Panc1 (cell line): ENCODE results near the gene RGS4. TPM values are rescaled to one million over a fixed set of nuclear protein-coding genes. Genes with fewer than 3 reads are reported as not detected.

Source experiments
- ATAC-seq: fragments of 200-7000 bp; cut with Tn5 transposase; 2 replicates; pipeline ENCODE4 v1.9.1; 2020; ENCODE audit warnings: mild to moderate bottlenecking, moderate library complexity
- BruUV-seq: library from RNA; stranded (reverse); fragments of 400-500 nt; replicated peaks from 2 replicates; lab custom pipeline; 2021; lab: Mats Ljungman, UMichigan
- CTCF ChIA-PET: fragments of 300-600 bp; sonication (Branson Sonifier 250); formaldehyde crosslinking; loops from one replicate; lab custom pipeline; 2022; ENCODE audit warnings: antibody characterized with exemption; lab: Charles Lee
- POLR2A ChIA-PET: fragments of 300-600 bp; sonication (Branson Sonifier 250); formaldehyde crosslinking; loops from one replicate; lab custom pipeline; 2022; ENCODE audit warnings: antibody characterized with exemption; lab: Charles Lee
- DNase-seq: peaks from one replicate; pipeline ENCODE4 v3.0.0-alpha.2; 2010; ENCODE audit warnings: low read depth, low spot score
- H3K27ac ChIP-seq: 2 replicates; pipeline ENCODE4 v1.5.1; 2011; ENCODE audit warnings: mild to moderate bottlenecking, low read length, inconsistent platforms
- H3K27me3 ChIP-seq: fragments of 200-500 bp; sonication (Bioruptor generic); 2 replicates; pipeline ENCODE4 v1.6.0; 2014; ENCODE audit warnings: low read length, inconsistent platforms; ENCODE audit not compliant: control insufficient read depth, insufficient read depth
- H3K36me3 ChIP-seq: fragments of 200-500 bp; sonication (Bioruptor generic); 2 replicates; pipeline ENCODE4 v1.5.1; 2014; ENCODE audit warnings: inconsistent platforms, mild to moderate bottlenecking, low read length, moderate library complexity; ENCODE audit not compliant: control insufficient read depth, insufficient read depth
- H3K4me1 ChIP-seq: 2 replicates; pipeline ENCODE4 v1.5.1; 2011; ENCODE audit warnings: inconsistent platforms, mild to moderate bottlenecking, low read length, moderate library complexity; ENCODE audit not compliant: control insufficient read depth, insufficient read depth
- H3K4me3 ChIP-seq, 2 experiments: 2 replicates each; pipeline ENCODE4 v1.5.1; 2011 to 2012; ENCODE audit warnings: low read depth in 2 of 2, low read length in 2 of 2, mild to moderate bottlenecking in 2 of 2, inconsistent platforms in 1 of 2, moderate library complexity in 1 of 2
- H3K9me3 ChIP-seq: fragments of 200-500 bp; sonication (Bioruptor generic); 2 replicates; pipeline ENCODE4 v1.5.1; 2014; ENCODE audit warnings: low read depth, mild to moderate bottlenecking, inconsistent platforms, low read length, moderate library complexity; ENCODE audit not compliant: control insufficient read depth, insufficient read depth
- CTCF ChIP-seq: fragments of 450-650 bp; IDR thresholded peaks from 2 replicates; pipeline ENCODE4 v1.5.1; 2017; ENCODE audit warnings: mild to moderate bottlenecking
- POLR2AphosphoS5 ChIP-seq: IDR thresholded peaks from 2 replicates; pipeline ENCODE4 v1.6.1; 2012; ENCODE audit warnings: mild to moderate bottlenecking, low read depth, low read length, moderate library complexity
- REST ChIP-seq, 2 experiments: IDR thresholded peaks; 2 replicates each; pipeline ENCODE4 v1.6.1; 2011 to 2012; ENCODE audit warnings: low read depth in 2 of 2, control low read depth in 1 of 2, low read length in 1 of 2, mild to moderate bottlenecking in 1 of 2, moderate library complexity in 1 of 2; ENCODE audit not compliant: insufficient read depth in 1 of 2
- SIN3A ChIP-seq: IDR thresholded peaks from 2 replicates; pipeline ENCODE4 v1.6.1; 2012; ENCODE audit warnings: low read depth, mild to moderate bottlenecking, low read length, moderate library complexity, borderline replicate concordance; ENCODE audit not compliant: insufficient read depth
- TCF7L2 ChIP-seq: IDR thresholded peaks from 2 replicates; pipeline ENCODE4 v1.6.1; 2011; ENCODE audit warnings: mild to moderate bottlenecking, low read depth, low read length, inconsistent platforms
- in situ Hi-C: cut with HindIII; loops from 2 replicates; pipeline ENCODE4 v1.10.0; 2016; ENCODE audit warnings: low sequenced_read_pairs, low pct_unique_long_range_greater_than_20kb
- intact Hi-C: fragments of 100-400 bp; cut with micrococcal nuclease; formaldehyde crosslinking; loops from one replicate; pipeline ENCODE4 v1.10.0; 2022; ENCODE audit not compliant: unreplicated experiment
- total RNA-seq: library from RNA; stranded (reverse); gene quantifications from one replicate; pipeline ENCODE4 v1.2.1, GENCODE V29; 2021; ENCODE audit not compliant: unreplicated experiment

The RGS4 gene
- total RNA-seq, 1 experiment from 2014 or later, result 0.26 TPM

DNA sequence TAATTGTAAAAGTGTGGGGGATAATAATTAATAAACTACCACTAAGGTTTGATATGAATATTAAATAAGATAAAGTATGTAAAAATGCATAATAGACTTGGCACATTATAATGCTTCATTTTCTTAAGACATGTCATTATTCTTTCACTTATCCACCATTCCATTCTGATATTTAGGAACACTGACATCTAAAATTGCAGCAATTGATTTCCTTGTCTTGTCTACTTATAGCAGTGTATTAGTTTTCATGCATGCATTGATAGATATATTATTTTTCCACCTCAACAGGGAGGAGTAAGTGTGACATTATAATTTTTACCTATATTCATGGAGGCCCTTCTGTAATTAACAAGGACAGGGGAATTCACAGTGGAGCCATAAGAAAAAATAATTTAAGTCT lies 41.6 kb upstream of the RGS4 start:
- no peak for DNase-seq
- in situ Hi-C loops, result no loop called here
- TF ChIP-seq TCF7L2 (no peak), CTCF (no peak), POLR2AphosphoS5 (no peak), SIN3A (no peak), REST (IDR thresholded peaks at IDR 0.05; ENCODE audit: insufficient read depth in 1 of 2, low read depth in 2 of 2, low read length in 1 of 2) (no peak)
- no peaks in the 10 kb centered on the region for H3K36me3 ChIP-seq
- no peak overlapping the region for H3K4me3 ChIP-seq
- no peaks in the 10 kb centered on the region for H3K27me3 ChIP-seq
- ChIA-PET POLR2A (interaction anchor here (0.6 kb wide), 1 partner anchor 1745 kb away, joined by 4 read pairs; no protein-coding TSS in a partner anchor), CTCF (no interaction called here)
- ATAC-seq, result no peak
- intact Hi-C loops, result no loop called here
- H3K9me3 ChIP-seq, result peaks cover 3% of the 10 kb centered on the region; the same call in 1 of the 2 replicates
- no peak overlapping the region for H3K27ac ChIP-seq
- no TSS peak for BruUV-seq
- H3K4me1 ChIP-seq, result no peaks in the 10 kb centered on the region

DNA sequence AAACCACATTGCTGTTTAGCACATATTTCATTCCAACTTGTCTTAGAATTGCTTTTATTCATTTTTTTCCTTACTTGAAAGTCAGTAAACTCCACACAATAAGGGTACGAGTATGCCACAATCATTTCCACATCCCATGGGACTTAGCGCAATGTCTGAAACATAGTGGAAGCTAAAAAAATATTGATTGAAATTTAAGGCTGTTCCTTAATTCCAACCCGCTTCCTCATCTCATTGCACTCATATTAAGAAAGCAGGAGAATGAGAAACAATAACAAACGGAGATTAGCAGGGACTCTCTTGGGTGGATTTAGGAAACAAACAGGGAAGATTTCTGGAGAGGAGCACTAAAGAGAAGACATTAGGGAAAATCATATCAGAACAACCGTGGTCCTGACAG lies 39.3 kb upstream of the RGS4 start:
- no peak for ATAC-seq
- POLR2A ChIA-PET, result no interaction called here

More for the DNA sequence above, 39.3 kb upstream of the RGS4 start:
- Histone ChIP-seq H3K9me3 (no peaks in the 10 kb centered on the region), H3K27me3 (no peaks in the 10 kb centered on the region), H3K27ac (no peak overlapping the region), H3K4me3 (no peak overlapping the region), H3K4me1 (no peaks in the 10 kb centered on the region), H3K36me3 (no peaks in the 10 kb centered on the region)
- in situ Hi-C loops, result no loop called here
- CTCF ChIA-PET, result no interaction called here
- intact Hi-C loops, result no loop called here
- BruUV-seq, result no TSS peak
- no peak for DNase-seq
- no peak for TF ChIP-seq TCF7L2
- TF ChIP-seq CTCF, result no peak
- TF ChIP-seq REST (IDR thresholded peaks at IDR 0.05; ENCODE audit: insufficient read depth in 1 of 2, low read depth in 2 of 2, low read length in 1 of 2), result no peak
- no peak for TF ChIP-seq POLR2AphosphoS5
- TF ChIP-seq SIN3A, result no peak
